Measurements from ENCODE around the gene PROX1.
A peak's percentile ranks its signal among the peaks of the same experiment; 100 is the strongest.

PROX1 gene

GRCh38 chr1:213982289-213982671, 5.5 kb upstream of the PROX1 start:
- no peak for DNase-seq

DNA sequence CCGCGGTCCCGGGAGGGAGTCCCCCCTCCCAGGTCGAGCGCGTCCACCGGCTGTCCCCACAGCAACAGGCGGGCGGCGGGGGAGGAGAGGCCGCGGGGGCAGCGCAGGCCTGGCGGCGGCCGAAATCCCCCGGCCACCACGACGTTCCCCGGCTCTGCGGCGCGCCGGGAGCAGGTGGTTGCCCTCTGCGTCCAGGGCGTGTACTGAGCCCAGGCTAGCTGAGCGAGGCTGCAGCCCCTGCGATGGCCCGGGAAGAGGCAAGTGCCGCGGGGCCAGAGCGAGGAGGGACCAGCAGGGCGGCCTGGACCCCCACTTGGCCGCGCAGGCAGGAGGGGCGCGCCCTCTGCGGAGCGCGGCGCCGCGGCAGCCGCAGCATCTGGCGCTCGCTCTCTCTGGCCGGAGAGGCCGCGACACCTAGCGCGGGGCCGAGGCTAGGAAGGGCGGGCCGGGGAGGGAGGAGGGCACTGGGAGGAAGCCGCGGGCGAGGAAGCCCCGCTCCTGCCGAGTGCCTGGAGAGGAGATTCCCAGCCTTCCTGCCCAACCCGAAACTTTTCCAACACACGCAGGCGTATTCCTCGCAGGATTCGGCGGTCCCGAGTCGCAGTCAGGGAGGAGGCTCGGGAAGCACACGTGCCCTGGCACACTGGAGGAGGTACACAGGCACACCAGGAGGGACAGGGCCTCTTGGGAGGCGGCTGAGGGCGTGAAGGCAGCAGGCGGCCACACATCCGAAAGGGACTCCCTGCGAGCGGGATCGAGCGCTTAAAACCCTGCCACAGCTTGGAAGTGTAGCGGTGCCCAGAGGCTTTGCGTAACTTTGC, 4.9 kb upstream of the PROX1 start:
- DNase-seq = peak; percentile 73

DNA sequence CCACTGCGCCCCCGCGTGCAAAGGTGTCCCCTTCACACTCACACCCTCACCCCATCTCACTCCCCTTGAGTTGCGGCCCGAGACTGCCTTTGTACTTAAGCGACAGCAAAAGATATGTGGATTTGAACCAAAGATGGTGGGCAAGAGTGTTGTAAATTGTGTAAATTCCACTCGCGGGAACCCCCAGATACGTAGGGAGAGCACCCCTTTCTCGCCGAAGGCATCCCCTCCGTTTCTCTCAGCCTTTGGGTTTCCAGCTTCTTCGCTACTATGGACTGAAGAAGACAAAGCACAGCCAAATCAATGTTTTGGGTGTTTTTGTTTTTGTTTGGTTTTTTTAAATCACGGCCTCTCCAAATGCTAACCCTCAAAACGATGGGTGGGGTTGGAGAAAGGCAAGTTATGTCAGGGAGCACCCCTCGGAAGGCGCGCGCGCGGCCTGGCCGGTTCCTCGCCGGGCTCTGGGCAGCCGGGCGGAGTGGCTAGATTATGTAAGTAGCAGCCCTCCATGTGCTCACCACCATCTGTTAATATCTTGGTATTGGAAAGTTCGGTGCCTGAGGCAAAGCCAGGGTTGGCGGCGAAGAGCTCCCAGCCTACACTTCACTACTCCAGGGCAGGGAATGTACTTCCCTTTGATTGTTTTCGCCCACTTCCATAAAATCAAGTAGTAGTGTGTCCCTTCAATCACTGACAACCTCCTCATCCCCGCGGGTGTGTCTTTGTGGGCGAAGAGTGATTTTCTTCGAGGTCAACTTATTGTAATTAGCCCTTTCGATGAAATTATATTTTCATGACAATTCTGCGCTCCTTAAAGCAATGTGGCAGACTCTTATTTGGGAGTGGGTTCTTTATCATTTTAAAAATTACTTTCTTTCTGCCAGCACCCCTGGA, 4.0 kb upstream of the PROX1 start:
- DNase-seq = peak; percentile 36

GRCh38 chr1:213984387-213985208, 3.2 kb upstream of the PROX1 start:
- peak; percentile 68 for DNase-seq

DNA sequence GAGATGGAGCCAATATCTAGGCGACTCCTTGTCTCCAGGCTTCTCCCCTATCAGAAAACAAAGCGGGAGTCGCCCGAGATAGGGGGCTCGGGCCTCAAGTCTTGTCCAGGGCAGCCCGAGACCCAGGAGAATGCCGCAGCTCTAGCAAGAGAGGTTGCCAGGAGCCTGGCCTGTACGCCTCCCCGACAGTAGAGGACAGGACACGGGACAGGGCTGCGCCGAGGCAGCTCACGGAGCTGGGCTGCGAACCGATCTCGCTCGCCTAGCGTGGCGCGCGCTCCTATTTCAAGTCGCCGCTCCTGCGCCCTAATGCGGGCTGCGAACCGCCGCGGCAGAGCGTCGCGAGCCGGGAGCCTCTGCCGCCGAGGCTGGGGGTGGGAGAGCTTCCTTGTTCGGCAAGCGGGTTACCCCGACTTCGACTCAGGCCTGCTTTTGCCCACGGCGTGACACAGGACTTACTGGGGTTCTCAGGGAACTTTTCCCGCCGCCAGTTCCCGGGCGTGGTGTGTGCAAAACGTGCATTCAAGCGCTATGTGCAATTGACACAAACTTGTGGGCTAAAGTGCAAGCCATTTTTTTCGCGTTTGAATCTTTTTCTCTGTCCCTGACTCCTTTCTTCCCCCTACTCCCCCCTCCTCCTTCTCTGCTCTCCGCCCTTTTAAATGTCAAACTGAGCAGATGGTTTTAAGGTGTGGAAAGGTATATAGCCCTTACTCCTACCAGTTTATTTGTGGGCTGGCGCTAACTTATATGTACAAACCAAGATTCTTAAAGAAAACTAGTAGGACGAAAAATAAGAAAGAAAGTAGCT, 2.4 kb upstream of the PROX1 start:
- peak; percentile 44 for DNase-seq

DNA sequence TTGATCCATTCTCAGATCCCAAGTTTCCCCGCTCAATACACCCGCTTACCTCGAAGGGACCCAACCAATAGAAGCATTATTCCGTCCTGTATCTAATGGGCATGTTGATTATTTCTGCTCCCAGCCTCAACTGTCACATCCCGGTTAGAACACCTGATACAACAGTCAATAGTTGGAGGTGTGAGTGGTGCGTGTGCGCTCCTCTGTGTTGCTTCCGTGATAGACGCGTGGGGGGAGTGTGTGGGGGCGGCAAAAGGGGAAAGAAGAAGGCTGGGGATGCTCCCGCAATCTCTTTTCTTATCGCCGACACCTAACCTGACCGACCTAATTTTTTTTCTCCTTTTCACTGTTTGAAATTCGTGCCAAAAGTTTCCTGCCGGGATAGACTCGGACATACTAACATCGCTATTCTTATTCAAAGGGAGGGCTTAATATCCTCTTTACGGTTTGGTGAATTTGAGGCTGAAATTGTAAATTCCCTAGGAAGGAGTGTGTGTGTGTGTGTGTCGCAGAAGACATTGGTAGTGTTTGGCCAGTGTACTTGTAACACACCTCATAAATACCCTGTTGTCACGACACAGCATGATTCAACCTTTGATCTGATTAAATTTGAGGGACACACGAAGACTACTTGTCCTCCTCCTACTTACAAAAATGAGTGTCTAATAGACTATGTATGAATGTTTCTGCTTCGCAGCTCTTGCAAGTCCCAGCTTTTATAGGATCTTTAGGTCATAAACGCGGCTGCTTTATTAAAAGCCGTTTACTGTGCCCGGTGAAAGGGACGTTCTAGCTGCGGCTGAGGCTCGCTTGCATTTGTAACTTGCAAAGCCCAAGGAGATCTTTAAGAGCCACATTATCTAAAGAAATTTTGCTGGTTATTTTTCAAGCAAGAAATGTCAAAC, 1.5 kb upstream of the PROX1 start:
- peak; percentile 42 for DNase-seq

DNA sequence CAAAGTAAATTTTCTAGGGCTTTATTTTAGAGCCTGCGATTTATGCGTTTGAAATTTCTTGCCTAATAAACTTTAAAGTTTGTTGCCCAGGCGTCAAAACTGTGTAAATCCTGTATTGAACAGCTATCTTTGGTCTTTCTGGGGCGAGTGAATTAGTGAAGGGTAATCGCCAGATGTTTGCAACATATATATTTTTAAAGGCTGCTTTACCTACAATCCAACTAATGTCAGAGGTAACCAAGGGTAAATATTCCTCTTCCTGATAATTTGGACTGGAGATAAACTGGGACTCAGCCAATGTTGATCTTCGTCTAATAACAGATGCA, 885 bp upstream of the PROX1 start:
- no peak for DNase-seq

DNA sequence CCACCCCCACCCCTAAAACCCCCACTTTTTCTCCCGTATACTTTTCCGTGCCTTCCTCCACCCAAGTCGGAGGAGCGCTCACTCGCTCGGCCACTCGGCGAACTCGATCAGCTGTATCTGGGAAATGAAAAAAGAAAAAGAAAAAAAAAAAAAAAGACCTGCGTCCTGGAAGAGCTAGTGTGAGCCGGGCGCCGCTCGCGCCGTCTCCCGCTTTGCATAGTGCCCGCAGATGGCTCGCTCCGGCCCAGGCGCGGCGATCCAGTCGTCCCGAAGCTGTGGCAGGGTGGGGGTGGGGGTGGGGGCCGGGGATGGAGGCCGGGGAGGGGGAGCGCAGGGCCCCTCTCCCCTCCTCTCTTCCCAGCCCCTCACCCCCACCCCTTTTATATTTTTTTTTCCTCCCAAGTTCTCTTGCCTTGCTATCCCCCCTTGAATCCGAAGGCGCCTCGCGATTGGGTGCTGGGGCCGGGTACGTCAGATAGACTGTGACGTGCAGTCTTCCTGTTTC, 299 bp upstream of the PROX1 start:
- DNase-seq = peak; percentile 83

GRCh38 chr1:213988507-213989001, 781 bp downstream of the PROX1 start:
- peak; percentile 73 for DNase-seq

DNA sequence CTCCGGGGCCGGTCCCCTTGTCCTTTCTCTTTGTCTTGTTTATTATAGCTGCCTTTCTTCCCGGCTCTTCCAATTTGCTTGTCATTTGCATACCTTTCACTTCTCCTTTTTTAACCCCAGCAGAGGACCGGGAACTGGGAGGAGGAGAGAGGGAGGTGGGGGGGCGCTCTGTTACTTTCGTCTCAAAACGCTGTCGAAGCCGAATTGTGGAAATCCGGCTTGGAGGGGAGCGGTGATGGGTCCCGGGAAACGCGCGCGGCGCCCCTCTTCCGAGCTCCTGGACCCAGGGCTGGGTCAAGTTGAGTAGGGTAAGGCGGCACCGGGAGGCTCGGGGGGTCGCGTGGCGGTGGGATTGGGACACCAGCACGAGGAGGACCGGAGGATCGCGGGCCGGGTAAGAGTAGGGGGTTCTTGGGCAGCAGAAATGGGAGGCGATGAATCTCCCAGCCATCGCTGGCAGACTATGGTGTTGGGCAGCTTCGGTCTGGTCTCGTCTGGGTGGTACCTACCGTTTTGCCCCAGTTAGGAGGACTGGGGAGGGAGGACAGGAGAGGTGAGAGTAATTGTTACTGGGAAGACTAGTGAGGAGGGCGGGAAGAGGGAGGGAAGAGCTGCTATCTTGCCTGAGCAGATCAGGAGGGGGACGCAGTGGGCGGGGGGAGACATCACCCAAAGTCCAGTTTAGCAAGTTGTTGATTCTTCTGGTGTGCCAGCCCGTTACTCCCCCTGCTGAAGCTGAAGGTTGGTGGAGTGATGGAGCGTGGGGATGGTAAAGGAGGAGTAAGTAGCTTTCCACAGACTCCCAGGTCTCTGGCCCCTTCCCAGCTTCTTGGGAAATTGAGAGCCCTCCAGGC, 1.5 kb downstream of the PROX1 start:
- DNase-seq = peak; percentile 32

- DNase-seq = no peak
Observed at GRCh38 chr1:213993929-213994328, 6.2 kb downstream of the PROX1 start.

DNA sequence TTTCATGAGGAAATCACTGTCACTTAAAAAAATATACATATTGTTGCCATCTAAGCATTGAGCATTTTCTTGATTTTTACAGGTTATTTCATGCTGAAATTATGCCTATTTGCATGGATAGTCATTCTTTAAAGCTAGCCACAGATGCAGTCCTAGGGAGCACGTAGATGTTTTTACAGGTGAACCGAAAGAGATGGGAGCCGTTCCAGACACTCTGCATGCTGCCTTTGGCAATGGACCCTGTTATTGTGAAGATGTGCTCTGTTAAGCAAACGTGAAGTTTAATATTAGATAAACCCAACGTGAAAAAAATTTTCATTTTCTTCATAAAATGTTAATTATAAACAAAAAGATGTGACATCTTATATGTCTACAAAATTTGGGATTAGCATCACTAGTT, 7.1 kb downstream of the PROX1 start:
- no peak for DNase-seq

DNA sequence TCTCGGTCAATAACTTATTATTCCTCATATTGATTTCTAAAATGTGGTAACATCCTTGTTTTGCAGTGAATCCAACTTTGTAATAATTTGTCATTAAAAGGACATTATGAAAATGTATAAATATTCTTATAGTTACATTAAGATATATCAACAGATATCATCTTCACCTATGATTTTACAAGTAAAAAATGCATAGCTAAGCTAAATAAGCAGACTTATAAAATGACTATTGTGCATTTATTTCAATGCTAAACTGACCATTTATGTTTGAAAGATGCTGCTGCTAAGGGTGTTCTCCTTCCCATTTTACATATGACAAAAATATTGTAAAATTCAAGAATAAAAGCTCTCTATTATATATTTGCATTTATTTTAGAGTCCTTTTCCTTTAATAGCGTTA, 7.8 kb downstream of the PROX1 start:
- no peak for DNase-seq

DNA sequence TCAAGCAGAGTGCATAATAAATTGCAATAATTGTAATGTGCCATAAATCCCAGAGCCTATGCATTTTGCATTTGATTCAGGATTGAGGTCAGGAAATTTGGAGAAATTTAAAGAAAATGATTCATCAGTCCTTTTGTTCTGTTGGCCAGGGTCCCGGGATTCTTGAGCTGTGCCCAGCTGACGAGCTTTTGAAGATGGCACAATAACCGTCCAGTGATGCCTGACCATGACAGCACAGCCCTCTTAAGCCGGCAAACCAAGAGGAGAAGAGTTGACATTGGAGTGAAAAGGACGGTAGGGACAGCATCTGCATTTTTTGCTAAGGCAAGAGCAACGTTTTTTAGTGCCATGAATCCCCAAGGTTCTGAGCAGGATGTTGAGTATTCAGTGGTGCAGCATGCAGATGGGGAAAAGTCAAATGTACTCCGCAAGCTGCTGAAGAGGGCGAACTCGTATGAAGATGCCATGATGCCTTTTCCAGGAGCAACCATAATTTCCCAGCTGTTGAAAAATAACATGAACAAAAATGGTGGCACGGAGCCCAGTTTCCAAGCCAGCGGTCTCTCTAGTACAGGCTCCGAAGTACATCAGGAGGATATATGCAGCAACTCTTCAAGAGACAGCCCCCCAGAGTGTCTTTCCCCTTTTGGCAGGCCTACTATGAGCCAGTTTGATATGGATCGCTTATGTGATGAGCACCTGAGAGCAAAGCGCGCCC, 8.7 kb downstream of the PROX1 start:
- DNase-seq = no peak

- DNase-seq = no peak
Observed at GRCh38 chr1:213997038-213997771, 9.4 kb downstream of the PROX1 start.

GRCh38 chr1:213997772-213998107, 10.0 kb downstream of the PROX1 start:
- DNase-seq = no peak

- no peak for DNase-seq
Observed at GRCh38 chr1:213998785-213999184, 11.0 kb downstream of the PROX1 start.

GRCh38 chr1:213999732-214000131, 12.0 kb downstream of the PROX1 start:
- no peak for DNase-seq

DNA sequence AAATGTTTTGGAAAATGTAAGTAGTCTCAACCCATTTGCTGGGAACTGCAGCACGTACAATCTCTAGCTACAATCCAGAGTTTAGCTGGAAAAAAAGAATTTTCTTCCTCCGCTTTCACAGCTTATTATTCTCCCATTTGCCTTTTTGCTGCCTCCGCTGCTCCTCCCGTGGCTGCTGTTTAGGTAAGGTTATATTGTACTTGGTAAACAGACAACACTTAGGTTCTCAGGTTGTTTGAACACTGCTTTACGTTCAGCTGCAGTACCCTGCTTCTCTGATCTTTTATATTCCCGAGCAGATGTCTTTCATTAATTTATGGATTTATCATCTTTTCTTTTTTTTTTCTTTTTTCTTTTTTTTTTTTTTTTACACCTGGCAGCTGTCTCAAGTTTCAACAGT, 14.3 kb downstream of the PROX1 start:
- DNase-seq = peak; percentile 50

All from NCI-H774 (cell line).